Measurements from ENCODE around the gene ORM2.

ORM2 gene

DNA sequence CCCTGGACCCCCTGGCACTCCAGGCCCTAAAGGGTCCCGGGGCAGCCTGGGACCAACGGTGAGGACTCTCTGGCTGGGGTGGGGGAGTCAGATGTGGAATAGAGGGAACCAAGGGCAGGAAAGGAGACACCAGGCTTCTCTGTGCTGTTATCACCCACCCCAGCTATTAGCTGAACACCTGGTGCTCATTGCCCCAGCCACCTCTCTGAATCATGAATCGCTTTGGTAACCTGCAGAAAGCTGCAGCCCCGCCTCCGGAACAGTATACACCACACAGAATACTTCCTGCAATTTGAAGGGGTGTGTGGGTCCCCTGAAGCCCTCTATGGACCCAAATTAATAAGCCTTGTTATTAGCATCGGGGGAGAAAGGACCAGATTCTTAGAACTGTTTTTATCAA lies 47.2 kb upstream of the ORM2 start:
- Histone ChIP-seq H3K79me2 (ENCODE audit: insufficient read depth, low read depth) (no peaks in the 10 kb centered on the region), H3K36me3 (ENCODE audit: insufficient read depth) (no peaks in the 10 kb centered on the region), H3K4me1 (ENCODE audit: low read depth, poor library complexity, severe bottlenecking) (peaks cover 4% of the 10 kb centered on the region), H3K9ac (no peak overlapping the region), H2AFZ (ENCODE audit: low read depth) (no peak overlapping the region), H3K4me2 (no peak overlapping the region), H3K27ac (no peak overlapping the region), H3K27me3 (ENCODE audit: insufficient read depth, low read depth) (no peaks in the 10 kb centered on the region), H3K4me3 (IDR thresholded peaks at IDR 0.05; ENCODE audit: insufficient read depth, low read depth, low read length) (no peak overlapping the region), H4K20me1 (ENCODE audit: insufficient read depth) (no peaks in the 10 kb centered on the region)
- no peak for TF ChIP-seq CTCF (conservative IDR thresholded peaks at IDR 0.05; ENCODE audit: low read depth, low read length)

- no peak overlapping the region for H3K27ac ChIP-seq
- no peak overlapping the region for H3K9ac ChIP-seq
- H3K4me1 ChIP-seq (ENCODE audit: low read depth, poor library complexity, severe bottlenecking) = peaks cover 4% of the 10 kb centered on the region
- no peak overlapping the region for H2AFZ ChIP-seq (ENCODE audit: low read depth)
- H3K27me3 ChIP-seq (ENCODE audit: insufficient read depth, low read depth) = no peaks in the 10 kb centered on the region
- H3K4me3 ChIP-seq (IDR thresholded peaks at IDR 0.05; ENCODE audit: insufficient read depth, low read depth, low read length) = no peak overlapping the region
- H4K20me1 ChIP-seq (ENCODE audit: insufficient read depth) = no peaks in the 10 kb centered on the region
- no peak for TF ChIP-seq CTCF (conservative IDR thresholded peaks at IDR 0.05; ENCODE audit: low read depth, low read length)
- H3K36me3 ChIP-seq (ENCODE audit: insufficient read depth) = no peaks in the 10 kb centered on the region
- no peak overlapping the region for H3K4me2 ChIP-seq
- no peaks in the 10 kb centered on the region for H3K79me2 ChIP-seq (ENCODE audit: insufficient read depth, low read depth)
Measured at GRCh38 chr9:114282926-114283325, 46.7 kb upstream of the ORM2 start.

DNA sequence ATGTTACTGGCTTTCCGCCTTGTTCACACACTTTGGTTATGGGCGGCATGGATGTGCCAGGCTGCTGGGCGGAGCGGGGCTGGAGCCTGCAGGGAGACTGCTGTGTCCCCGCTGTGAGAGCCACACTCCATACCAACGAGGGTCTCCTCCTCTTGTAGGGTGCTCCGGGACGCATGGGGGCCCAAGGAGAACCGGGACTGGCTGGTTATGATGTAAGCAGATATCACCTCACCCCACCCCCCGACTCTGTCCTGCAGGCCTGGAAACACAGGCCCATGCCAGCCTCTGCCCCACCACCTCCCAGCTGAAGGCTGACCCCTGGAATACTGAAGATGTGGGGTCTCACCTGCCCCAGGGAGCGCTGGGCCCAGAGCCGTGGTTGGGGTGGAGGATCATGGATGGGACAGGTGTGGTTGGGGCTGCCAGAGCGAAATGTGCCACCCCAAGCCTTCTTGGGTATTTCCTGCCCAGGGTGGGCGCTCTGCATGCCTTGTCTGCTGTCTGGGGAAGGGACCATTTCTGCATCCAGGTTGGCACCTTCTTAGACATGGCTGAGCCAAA lies 46.0 kb upstream of the ORM2 start:
- no peak overlapping the region for H3K27ac ChIP-seq
- H3K79me2 ChIP-seq (ENCODE audit: insufficient read depth, low read depth) = no peaks in the 10 kb centered on the region
- TF ChIP-seq CTCF (conservative IDR thresholded peaks at IDR 0.05; ENCODE audit: low read depth, low read length) = no peak
- H2AFZ ChIP-seq (ENCODE audit: low read depth) = no peak overlapping the region
- H3K4me3 ChIP-seq (IDR thresholded peaks at IDR 0.05; ENCODE audit: insufficient read depth, low read depth, low read length) = no peak overlapping the region
- H3K36me3 ChIP-seq (ENCODE audit: insufficient read depth) = no peaks in the 10 kb centered on the region
- H3K9ac ChIP-seq = no peak overlapping the region
- H3K4me2 ChIP-seq = no peak overlapping the region
- H3K4me1 ChIP-seq (ENCODE audit: low read depth, poor library complexity, severe bottlenecking) = peaks cover 4% of the 10 kb centered on the region
- H3K27me3 ChIP-seq (ENCODE audit: insufficient read depth, low read depth) = no peaks in the 10 kb centered on the region
- H4K20me1 ChIP-seq (ENCODE audit: insufficient read depth) = no peaks in the 10 kb centered on the region

DNA sequence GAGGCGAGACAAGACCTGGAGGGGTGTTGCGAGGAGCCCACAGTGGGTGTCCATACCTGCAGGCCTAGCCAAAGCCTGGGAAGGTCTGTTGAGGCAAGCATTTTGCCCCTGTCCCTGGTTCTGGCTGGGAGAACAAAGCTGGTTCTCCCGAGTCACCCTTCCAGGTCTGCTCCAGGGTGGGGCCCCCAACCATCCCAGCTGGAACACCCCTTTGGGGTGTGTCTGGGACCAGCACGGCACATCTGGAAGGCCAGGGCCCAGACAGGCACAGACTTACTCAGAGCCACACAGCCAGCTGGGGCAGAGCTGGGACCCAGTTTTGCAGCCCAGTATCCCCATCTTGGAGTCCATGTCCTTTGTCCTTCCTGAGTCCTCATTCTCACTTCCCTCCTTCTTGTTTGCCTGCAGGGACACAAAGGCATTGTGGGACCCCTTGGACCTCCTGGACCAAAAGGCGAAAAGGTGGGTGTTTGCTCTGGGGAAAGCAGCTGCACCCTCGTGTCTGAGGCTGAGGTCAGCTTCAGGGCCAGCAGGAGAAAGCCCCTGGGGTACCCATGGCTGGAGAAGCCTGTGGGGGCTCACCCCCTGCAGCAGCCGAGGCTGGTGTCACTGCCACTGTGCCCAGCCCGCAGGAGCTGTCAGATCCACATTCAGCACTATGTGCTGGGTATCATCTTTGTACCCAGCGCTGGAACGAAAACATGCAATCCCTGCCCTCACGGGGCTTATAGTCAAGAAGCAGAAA lies 45.2 kb upstream of the ORM2 start:
- no peak overlapping the region for H3K4me3 ChIP-seq (IDR thresholded peaks at IDR 0.05; ENCODE audit: insufficient read depth, low read depth, low read length)
- TF ChIP-seq CTCF (conservative IDR thresholded peaks at IDR 0.05; ENCODE audit: low read depth, low read length) = no peak
- H3K9ac ChIP-seq = no peak overlapping the region
- H3K27ac ChIP-seq = no peak overlapping the region
- H3K36me3 ChIP-seq (ENCODE audit: insufficient read depth) = no peaks in the 10 kb centered on the region
- peaks cover 4% of the 10 kb centered on the region for H3K4me1 ChIP-seq (ENCODE audit: low read depth, poor library complexity, severe bottlenecking)
- no peak overlapping the region for H3K4me2 ChIP-seq
- H3K79me2 ChIP-seq (ENCODE audit: insufficient read depth, low read depth) = no peaks in the 10 kb centered on the region
- no peaks in the 10 kb centered on the region for H3K27me3 ChIP-seq (ENCODE audit: insufficient read depth, low read depth)
- H2AFZ ChIP-seq (ENCODE audit: low read depth) = no peak overlapping the region
- H4K20me1 ChIP-seq (ENCODE audit: insufficient read depth) = no peaks in the 10 kb centered on the region
